ENCODE measurements around the gene TSPAN18.
A peak's percentile ranks its signal among the peaks of the same experiment; 100 is the strongest.

The TSPAN18 gene

GRCh38 chr11:44857490-44858090 lies 130.8 kb downstream of the TSPAN18 start:
- TF ChIP-seq ZNF510 (tag by site-specific recombination; IDR thresholded peaks at IDR 0.05; ENCODE audit: insufficient replicate concordance) (no peak), MEIS1 (CRISPR knock-in tag; IDR thresholded peaks at IDR 0.05; ENCODE audit: borderline replicate concordance) (no peak), ZNF639 (tag by site-specific recombination; IDR thresholded peaks at IDR 0.05) (no peak), ZNF777 (tag by site-specific recombination; IDR thresholded peaks at IDR 0.05; ENCODE audit: borderline replicate concordance) (no peak)
- TF ChIP-seq, protein P1, sequence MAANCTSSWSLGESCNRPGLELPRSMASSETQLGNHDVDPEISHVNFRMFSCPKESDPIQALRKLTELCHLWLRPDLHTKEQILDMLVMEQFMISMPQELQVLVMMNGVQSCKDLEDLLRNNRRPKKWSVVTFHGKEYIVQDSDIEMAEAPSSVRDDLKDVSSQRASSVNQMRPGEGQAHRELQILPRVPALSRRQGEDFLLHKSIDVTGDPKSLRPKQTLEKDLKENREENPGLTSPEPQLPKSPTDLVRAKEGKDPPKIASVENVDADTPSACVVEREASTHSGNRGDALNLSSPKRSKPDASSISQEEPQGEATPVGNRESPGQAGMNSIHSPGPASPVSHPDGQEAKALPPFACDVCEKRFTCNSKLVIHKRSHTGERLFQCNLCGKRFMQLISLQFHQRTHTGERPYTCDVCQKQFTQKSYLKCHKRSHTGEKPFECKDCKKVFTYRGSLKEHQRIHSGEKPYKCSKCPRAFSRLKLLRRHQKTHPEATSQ (tag by site-specific recombination; IDR thresholded peaks at IDR 0.05), result no peak
- TF ChIP-seq, protein P2, sequence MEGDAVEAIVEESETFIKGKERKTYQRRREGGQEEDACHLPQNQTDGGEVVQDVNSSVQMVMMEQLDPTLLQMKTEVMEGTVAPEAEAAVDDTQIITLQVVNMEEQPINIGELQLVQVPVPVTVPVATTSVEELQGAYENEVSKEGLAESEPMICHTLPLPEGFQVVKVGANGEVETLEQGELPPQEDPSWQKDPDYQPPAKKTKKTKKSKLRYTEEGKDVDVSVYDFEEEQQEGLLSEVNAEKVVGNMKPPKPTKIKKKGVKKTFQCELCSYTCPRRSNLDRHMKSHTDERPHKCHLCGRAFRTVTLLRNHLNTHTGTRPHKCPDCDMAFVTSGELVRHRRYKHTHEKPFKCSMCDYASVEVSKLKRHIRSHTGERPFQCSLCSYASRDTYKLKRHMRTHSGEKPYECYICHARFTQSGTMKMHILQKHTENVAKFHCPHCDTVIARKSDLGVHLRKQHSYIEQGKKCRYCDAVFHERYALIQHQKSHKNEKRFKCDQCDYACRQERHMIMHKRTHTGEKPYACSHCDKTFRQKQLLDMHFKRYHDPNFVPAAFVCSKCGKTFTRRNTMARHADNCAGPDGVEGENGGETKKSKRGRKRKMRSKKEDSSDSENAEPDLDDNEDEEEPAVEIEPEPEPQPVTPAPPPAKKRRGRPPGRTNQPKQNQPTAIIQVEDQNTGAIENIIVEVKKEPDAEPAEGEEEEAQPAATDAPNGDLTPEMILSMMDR (tag by site-specific recombination; IDR thresholded peaks at IDR 0.05), result no peak
- Histone ChIP-seq H3K4me1 (ENCODE audit: control insufficient read depth, insufficient read depth, low read length) (peaks cover 9% of the 10 kb centered on the region), H3K36me3 (ENCODE audit: control insufficient read depth in 2 of 2, insufficient read depth in 1 of 2, low read length in 2 of 2) (no peaks in the 10 kb centered on the region), H3K9me3 (ENCODE audit: control insufficient read depth, insufficient read depth, low read depth, low read length) (no peaks in the 10 kb centered on the region), H3K4me3 (ENCODE audit: low read depth, low read length) (no peak overlapping the region), H3K27ac (ENCODE audit: extremely low read depth, low read depth, low read length) (no peak overlapping the region)
- ChIA-PET CTCF (interaction anchor here (0.6 to 1.1 kb wide), 2 partner anchors 79 to 1006 kb away, joined by 3 to 4 read pairs; no protein-coding TSS in a partner anchor), POLR2A (no interaction called here)

DNA sequence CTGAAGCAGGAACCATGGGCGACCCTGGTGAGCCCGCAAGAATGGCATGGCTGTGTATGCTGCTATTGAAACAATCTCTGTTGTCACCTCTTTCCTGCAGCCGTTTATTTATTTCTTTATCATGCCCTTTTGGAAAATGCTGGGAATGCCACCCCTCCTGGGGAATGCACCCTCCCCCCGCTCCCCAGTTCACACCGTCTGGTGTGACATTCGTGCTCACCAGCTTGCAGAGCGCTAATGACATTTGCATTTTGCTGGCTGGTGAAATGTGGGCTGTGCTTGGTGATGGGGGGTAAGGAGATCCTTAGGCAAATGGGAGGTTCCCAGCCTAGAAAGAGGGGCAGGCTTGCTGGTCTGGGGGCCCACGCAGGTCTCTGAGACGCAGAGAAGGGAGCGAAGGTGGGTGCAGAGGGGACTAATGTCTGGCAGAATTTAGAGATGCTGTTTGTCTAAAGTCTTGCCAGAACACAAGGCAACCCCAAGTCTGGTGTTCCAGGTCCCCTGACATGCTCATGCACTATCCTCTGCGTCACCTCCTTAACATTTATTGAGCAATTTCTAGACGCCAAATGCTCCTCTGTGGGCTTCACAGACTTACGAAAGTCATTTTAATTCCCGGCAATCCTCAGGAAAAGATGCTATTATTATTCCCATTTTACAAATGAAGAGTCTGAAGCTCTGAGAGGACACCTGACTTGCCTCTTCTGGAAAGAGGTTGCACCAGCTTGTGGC lies 132.2 kb downstream of the TSPAN18 start:
- POLR2A ChIA-PET, result no interaction called here
- Histone ChIP-seq H3K4me3 (ENCODE audit: low read depth, low read length) (no peak overlapping the region), H3K9me3 (ENCODE audit: control insufficient read depth, insufficient read depth, low read depth, low read length) (no peaks in the 10 kb centered on the region), H3K36me3 (ENCODE audit: control insufficient read depth in 2 of 2, insufficient read depth in 1 of 2, low read length in 2 of 2) (no peaks in the 10 kb centered on the region), H3K4me1 (ENCODE audit: control insufficient read depth, insufficient read depth, low read length) (peaks cover 10% of the 10 kb centered on the region), H3K27ac (ENCODE audit: extremely low read depth, low read depth, low read length) (no peak overlapping the region)
- CTCF ChIA-PET, result interaction anchor here (0.6 kb wide), 1 partner anchor 115 kb away, joined by 3 read pairs; no protein-coding TSS in a partner anchor
- TF ChIP-seq, protein P3, sequence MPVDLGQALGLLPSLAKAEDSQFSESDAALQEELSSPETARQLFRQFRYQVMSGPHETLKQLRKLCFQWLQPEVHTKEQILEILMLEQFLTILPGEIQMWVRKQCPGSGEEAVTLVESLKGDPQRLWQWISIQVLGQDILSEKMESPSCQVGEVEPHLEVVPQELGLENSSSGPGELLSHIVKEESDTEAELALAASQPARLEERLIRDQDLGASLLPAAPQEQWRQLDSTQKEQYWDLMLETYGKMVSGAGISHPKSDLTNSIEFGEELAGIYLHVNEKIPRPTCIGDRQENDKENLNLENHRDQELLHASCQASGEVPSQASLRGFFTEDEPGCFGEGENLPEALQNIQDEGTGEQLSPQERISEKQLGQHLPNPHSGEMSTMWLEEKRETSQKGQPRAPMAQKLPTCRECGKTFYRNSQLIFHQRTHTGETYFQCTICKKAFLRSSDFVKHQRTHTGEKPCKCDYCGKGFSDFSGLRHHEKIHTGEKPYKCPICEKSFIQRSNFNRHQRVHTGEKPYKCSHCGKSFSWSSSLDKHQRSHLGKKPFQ (tag by site-specific recombination; IDR thresholded peaks at IDR 0.05), result peak; percentile 80
- no peak for TF ChIP-seq GFI1B (tag by site-specific recombination; IDR thresholded peaks at IDR 0.05)
- no peak for TF ChIP-seq ZNF558 (tag by site-specific recombination; IDR thresholded peaks at IDR 0.05)

DNA sequence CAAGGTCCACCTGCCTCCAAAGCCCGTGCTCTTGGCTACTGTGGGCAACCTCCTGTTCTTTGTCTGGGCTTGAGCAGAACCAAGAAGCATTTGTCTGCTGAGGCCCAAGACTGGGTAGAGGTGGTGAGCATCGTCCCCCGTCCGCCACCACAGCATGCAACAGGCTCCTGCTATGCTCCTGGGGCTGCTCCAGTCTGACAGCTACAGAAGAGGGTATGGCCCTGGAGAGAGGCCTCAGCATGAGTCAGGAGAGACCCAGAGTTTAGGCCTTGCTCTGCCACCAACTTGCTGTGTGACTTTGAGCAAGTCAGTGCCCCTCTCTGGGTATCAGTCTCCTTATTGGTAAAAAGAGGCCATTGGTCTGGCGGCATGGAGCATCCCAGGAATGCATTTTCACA lies 132.8 kb downstream of the TSPAN18 start:
- Histone ChIP-seq H3K4me1 (ENCODE audit: control insufficient read depth, insufficient read depth, low read length) (peaks cover 10% of the 10 kb centered on the region), H3K9me3 (ENCODE audit: control insufficient read depth, insufficient read depth, low read depth, low read length) (no peaks in the 10 kb centered on the region), H3K36me3 (ENCODE audit: control insufficient read depth in 2 of 2, insufficient read depth in 1 of 2, low read length in 2 of 2) (no peaks in the 10 kb centered on the region), H3K27ac (ENCODE audit: extremely low read depth, low read depth, low read length) (no peak overlapping the region), H3K4me3 (ENCODE audit: low read depth, low read length) (no peak overlapping the region)
- POLR2A ChIA-PET, result no interaction called here
- CTCF ChIA-PET, result no interaction called here
- no peak for TF ChIP-seq ZNF791 (tag by site-specific recombination; IDR thresholded peaks at IDR 0.05)
- peak; percentile 53; the same call in 1 of the 2 replicates for TF ChIP-seq SCRT2 (tag by site-specific recombination; IDR thresholded peaks at IDR 0.05)
- TF ChIP-seq ZIC2 (tag by site-specific recombination; IDR thresholded peaks at IDR 0.05), result 0 out of 2 replicates have a peak, but pooled peaks have one; percentile 14
